Astrocyte of the cerebellum (primary cell): ENCODE measurements around the gene UBTD2.
"Not testable (repeated sequence)": the region's sequence is repeated elsewhere in the genome, so short reads cannot be mapped to it uniquely, and the experiment has no call there.

ENCODE experiments used
- DNase-seq: peaks from one replicate; pipeline ENCODE4 v3.0.0-alpha.2; 2011; ENCODE audit warnings: low read depth
- H3K4me3 ChIP-seq: 2 replicates; pipeline ENCODE4 v1.5.1; 2011; ENCODE audit warnings: mild to moderate bottlenecking, low read depth, low read length, moderate library complexity
- in situ Hi-C: cut with HindIII; loops from 2 replicates; pipeline ENCODE4 v1.10.0; 2017; ENCODE audit warnings: low sequenced_read_pairs
- TF ChIP-seq, protein P1 (sequence below): IDR thresholded peaks from 2 replicates; pipeline ENCODE4 v1.5.1; 2012; ENCODE audit warnings: low read length, low read depth, moderate library complexity, mild to moderate bottlenecking; ENCODE audit errors: missing control alignments

The UBTD2 gene

DNA sequence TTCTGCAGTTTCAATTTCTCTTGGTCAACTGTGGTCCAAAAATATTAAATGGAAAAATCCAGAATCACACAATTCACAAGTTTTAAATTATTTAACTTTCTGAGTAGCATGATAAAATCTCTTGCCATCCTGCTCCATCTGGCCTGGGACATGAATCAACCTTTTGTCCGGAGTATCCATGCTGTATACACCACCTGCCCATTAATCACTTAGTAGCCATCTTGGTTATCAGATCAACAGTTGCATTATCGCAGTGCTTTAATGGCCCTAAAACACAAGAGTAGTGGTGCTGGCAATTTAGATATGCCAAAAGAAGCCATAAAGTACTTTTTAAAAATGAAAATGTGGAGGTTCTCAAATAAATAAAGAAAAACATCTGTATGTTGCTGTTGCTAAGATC lies 64.3 kb downstream of the UBTD2 start:
- TF ChIP-seq, protein P1, sequence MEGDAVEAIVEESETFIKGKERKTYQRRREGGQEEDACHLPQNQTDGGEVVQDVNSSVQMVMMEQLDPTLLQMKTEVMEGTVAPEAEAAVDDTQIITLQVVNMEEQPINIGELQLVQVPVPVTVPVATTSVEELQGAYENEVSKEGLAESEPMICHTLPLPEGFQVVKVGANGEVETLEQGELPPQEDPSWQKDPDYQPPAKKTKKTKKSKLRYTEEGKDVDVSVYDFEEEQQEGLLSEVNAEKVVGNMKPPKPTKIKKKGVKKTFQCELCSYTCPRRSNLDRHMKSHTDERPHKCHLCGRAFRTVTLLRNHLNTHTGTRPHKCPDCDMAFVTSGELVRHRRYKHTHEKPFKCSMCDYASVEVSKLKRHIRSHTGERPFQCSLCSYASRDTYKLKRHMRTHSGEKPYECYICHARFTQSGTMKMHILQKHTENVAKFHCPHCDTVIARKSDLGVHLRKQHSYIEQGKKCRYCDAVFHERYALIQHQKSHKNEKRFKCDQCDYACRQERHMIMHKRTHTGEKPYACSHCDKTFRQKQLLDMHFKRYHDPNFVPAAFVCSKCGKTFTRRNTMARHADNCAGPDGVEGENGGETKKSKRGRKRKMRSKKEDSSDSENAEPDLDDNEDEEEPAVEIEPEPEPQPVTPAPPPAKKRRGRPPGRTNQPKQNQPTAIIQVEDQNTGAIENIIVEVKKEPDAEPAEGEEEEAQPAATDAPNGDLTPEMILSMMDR = no peak
- in situ Hi-C loops = no loop called here
- no peak for DNase-seq
- no peak overlapping the region for H3K4me3 ChIP-seq

DNA sequence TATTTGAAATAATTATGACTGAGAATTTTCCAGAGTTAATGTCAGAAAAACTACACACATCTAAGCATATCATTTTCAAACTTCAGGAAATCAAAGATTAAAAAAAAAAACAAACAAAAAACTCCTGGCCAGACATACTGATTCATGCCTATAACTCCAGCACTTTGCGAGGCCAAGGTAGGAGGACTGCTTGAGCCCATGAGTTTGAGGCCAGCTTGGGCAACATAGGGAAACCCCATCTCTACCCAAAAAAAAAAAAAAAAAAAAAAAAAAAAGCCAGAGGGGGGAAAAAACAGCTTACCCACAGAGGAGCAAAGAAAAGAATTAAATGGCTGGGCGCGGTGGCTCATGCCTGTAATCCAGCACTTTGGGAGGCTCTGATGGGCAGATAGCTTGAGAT lies 67.2 kb downstream of the UBTD2 start:
- H3K4me3 ChIP-seq = no peak overlapping the region
- TF ChIP-seq, protein P1 = no peak
- DNase-seq = no peak
- in situ Hi-C loops = no loop called here

DNA sequence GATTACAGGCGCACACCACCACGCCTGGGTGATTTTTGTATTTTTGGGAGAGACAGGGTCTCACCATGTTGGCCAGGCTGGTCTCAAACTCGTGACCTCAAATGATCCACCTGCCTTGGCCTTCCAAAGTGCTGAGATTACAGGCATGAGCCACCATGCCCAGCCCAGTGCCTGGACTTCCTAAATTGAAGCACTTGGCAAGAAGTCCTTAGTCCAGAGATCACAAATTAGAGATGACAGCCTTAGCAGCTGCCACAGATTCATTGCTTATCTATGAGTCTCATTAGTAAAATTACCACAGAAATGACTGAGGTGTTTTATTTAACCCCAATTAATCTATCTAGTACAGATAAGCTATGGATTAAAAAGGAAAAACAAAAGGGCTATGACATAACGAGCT lies 70.4 kb downstream of the UBTD2 start:
- no peak for DNase-seq
- H3K4me3 ChIP-seq = no peak overlapping the region
- TF ChIP-seq, protein P1 = no peak
- in situ Hi-C loops = no loop called here

DNA sequence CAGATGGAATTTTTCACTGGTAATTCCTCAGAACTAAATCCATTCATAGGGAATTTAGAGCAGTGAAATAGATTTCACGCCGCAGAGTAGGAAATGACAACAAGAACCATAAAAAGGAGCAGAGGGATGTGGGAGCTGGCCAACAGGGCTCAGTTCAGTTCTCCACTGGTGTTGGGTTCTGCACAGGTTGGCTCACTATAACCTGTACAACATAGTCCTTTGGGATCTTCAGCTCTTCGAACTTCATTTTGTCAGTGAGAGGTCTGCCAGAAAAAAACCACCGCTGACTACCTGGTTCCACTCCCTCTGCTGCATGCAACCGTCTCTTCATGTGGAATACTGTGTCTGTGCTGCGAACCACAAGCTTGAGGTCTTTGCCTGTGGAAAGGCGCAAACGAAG lies 71.9 kb downstream of the UBTD2 start:
- TF ChIP-seq, protein P1 = no peak
- H3K4me3 ChIP-seq = no peak overlapping the region
- in situ Hi-C loops = no loop called here
- DNase-seq = no peak

DNA sequence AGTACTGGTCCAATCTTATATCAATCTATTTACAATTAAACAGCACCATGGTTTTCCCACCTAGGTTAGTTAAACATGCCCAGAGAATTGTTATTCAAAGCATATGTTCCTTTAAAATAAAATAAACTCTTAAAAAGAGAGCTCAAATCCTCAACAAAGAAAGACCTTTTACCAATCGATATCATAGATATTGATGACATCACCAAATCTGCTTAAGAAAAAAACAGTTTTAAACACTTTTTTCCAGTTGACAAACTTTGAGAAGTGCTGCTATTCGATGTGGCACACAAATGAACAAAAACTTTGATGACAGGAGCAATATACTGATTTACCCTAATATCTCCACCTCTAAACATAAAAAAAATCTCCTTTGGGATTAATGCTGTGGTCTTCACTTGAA lies 73.8 kb downstream of the UBTD2 start:
- H3K4me3 ChIP-seq = no peak overlapping the region
- TF ChIP-seq, protein P1 = no peak
- DNase-seq = no peak
- in situ Hi-C loops = no loop called here

DNA sequence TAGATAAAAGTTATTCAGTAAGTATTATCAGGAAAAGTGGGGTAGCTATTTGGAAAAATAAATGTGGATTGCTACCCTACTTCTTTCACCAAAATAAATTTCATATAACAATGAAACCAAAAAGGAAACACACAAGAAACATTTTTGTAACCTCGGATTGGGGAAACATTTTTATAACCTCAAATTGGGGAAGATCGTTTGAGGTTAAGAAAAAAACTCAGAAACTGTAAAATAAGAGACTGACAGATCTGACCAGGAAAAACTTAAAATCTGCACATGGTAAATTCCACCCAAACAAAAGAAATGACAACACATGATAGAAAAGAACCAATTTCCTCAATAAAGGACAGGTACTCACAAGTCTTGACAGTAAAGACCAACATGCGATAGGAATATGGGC lies 76.1 kb downstream of the UBTD2 start:
- no peak overlapping the region for H3K4me3 ChIP-seq
- in situ Hi-C loops = no loop called here
- TF ChIP-seq, protein P1 = no peak
- no peak for DNase-seq

DNA sequence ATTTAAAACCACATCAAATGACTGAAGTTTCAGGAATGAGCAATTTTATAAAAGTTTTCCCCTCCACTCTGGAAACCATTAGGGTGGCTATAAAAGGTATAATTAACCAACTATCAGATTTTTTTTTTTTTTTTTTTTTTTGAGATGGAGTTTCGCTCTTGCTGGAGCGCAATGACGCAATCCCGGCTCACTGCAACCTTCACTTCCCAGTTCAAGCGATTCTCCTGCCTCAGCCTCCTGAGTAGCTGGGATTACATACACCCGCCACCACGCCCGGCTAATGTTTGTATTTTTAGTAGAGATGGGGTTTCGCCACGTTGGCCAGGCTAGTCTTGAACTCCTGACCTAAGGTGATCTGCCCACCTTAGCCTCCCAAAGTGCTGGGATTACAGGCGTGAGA lies 77.6 kb downstream of the UBTD2 start:
- DNase-seq, H3K4me3 ChIP-seq, in situ Hi-C loops: not testable (repeated sequence)
